Astrocyte (in vitro differentiated cells and primary cell): ENCODE results near the gene C1GALT1C1L. TPM values are rescaled to one million over a fixed set of nuclear protein-coding genes. Genes with fewer than 3 reads are reported as not detected.

Experiments
- DNase-seq: peaks from one replicate; pipeline ENCODE4 v3.0.0-alpha.2; 2010; ENCODE audit warnings: low read depth
- FAIRE-seq: peaks from 2 replicates; lab custom pipeline; 2011; peaks lifted over from hg19 to GRCh38; lab: Jason Lieb, UNC
- H2AFZ ChIP-seq: 2 replicates; pipeline ENCODE4 v1.6.0; 2012; ENCODE audit warnings: low read depth, low read length, inconsistent platforms
- H3K27ac ChIP-seq: 2 replicates; pipeline ENCODE4 v1.5.1; 2011; ENCODE audit warnings: low read depth, low read length, inconsistent platforms
- H3K27me3 ChIP-seq: 2 replicates; pipeline ENCODE4 v1.6.0; 2011; ENCODE audit warnings: low read length, inconsistent platforms; ENCODE audit not compliant: insufficient read depth
- H3K36me3 ChIP-seq: 2 replicates; pipeline ENCODE4 v1.5.1; 2011; ENCODE audit warnings: low read length, inconsistent platforms; ENCODE audit not compliant: insufficient read depth
- H3K4me1 ChIP-seq: 2 replicates; pipeline ENCODE4 v1.5.1; 2011; ENCODE audit warnings: low read length, inconsistent platforms; ENCODE audit not compliant: insufficient read depth
- H3K4me2 ChIP-seq: 2 replicates; pipeline ENCODE4 v1.6.0; 2012; ENCODE audit warnings: low read length, inconsistent platforms
- H3K4me3 ChIP-seq: 2 replicates; pipeline ENCODE4 v1.5.1; 2011; ENCODE audit warnings: low read depth, mild to moderate bottlenecking, low read length, inconsistent platforms; ENCODE audit not compliant: insufficient read depth
- H3K79me2 ChIP-seq: 2 replicates; pipeline ENCODE4 v1.6.0; 2012; ENCODE audit warnings: mild to moderate bottlenecking, low read length, inconsistent platforms; ENCODE audit not compliant: insufficient read depth
- H3K9ac ChIP-seq: 2 replicates; pipeline ENCODE4 v1.6.0; 2012; ENCODE audit warnings: mild to moderate bottlenecking, low read length, inconsistent platforms
- H3K9me3 ChIP-seq: 2 replicates; pipeline ENCODE4 v1.5.1; 2012; ENCODE audit warnings: low read depth, mild to moderate bottlenecking, low read length, inconsistent platforms; ENCODE audit not compliant: insufficient read depth
- H4K20me1 ChIP-seq: 2 replicates; pipeline ENCODE4 v1.6.0; 2012; ENCODE audit warnings: low read length, inconsistent platforms; ENCODE audit not compliant: insufficient read depth
- H3K27ac Mint-ChIP-seq: one replicate; pipeline ENCODE4 v1.8.0; 2021; ENCODE audit warnings: mild to moderate bottlenecking, mixed read lengths; ENCODE audit not compliant: unreplicated experiment
- H3K27me3 Mint-ChIP-seq: one replicate; pipeline ENCODE4 v1.8.0; 2021; ENCODE audit warnings: low read depth, mixed read lengths; ENCODE audit not compliant: unreplicated experiment
- H3K36me3 Mint-ChIP-seq: one replicate; pipeline ENCODE4 v1.8.0; 2021; ENCODE audit warnings: low read depth, mixed read lengths; ENCODE audit not compliant: unreplicated experiment
- H3K4me1 Mint-ChIP-seq: one replicate; pipeline ENCODE4 v1.8.0; 2021; ENCODE audit warnings: low read depth, mixed read lengths; ENCODE audit not compliant: unreplicated experiment
- H3K4me3 Mint-ChIP-seq: one replicate; pipeline ENCODE4 v1.8.0; 2021; ENCODE audit warnings: mild to moderate bottlenecking, moderate library complexity, mixed read lengths; ENCODE audit not compliant: unreplicated experiment
- H3K9me3 Mint-ChIP-seq: one replicate; pipeline ENCODE4 v1.8.0; 2021; ENCODE audit warnings: mild to moderate bottlenecking, mixed read lengths; ENCODE audit not compliant: unreplicated experiment
- EZH2 ChIP-seq: IDR thresholded peaks from 2 replicates; pipeline ENCODE4 v1.6.1; 2012; ENCODE audit warnings: mild to moderate bottlenecking, low read length, inconsistent platforms; ENCODE audit not compliant: insufficient read depth
- total RNA-seq: library from RNA; stranded (reverse); gene quantifications from 2 replicates; pipeline ENCODE4 v1.2.1, GENCODE V29; 2021
- TF ChIP-seq, protein P1 (sequence below): IDR thresholded peaks from 2 replicates; pipeline ENCODE4 v1.5.1; 2011; ENCODE audit warnings: low read depth, mild to moderate bottlenecking, inconsistent platforms, low read length, moderate library complexity; ENCODE audit not compliant: insufficient read depth

The C1GALT1C1L gene
- total RNA-seq, 1 donor from 2014 or later = not detected

DNA sequence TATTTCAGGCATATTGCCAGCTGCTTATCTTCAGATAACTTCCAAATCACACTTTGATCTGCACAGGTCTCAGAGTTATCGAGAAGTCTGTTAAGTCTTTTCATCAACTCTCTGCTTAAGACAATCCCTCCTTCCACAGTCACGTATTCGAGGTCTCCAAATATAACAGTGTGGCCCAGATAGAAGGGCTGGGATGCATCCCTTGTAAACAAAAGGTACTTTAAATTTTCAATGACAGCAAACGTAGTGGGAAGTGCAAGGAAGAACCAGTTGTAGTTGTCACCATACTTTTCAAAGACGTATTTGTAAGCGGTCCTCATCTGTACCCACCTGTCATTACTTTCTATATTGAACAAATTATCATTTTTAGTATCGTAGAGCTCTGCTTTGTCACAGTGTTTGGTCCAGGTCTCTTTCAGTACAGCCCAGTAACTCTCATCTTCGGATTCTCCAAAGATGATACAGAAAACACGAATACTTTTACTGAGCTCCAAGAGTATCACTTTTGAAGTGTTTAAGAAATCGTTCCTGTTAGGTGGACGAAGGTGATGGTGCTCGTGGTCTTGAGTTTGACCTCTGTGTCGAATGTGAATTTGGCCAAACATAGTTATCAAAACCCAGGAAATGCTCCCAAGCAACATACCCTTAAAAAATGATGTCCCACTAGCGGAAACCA lies 445 bp downstream of the C1GALT1C1L start:
- Histone ChIP-seq H3K9ac (peak overlapping the region; percentile 50), H3K79me2 (no peaks in the 10 kb centered on the region), H3K9me3 (no peaks in the 10 kb centered on the region), H3K27me3 (no peaks in the 10 kb centered on the region), H3K36me3 (no peaks in the 10 kb centered on the region), H3K4me1 (no peaks in the 10 kb centered on the region), H3K4me3 (peak overlapping the region; percentile 47), H3K27ac (no peak overlapping the region), H3K4me2 (peak overlapping the region; percentile 84), H2AFZ (peak overlapping the region; percentile 67), H4K20me1 (no peaks in the 10 kb centered on the region)
- H3K27me3 Mint-ChIP-seq = no peaks in the 10 kb centered on the region
- H3K4me1 Mint-ChIP-seq = no peaks in the 10 kb centered on the region
- no peak for TF ChIP-seq EZH2
- TF ChIP-seq, protein P1, sequence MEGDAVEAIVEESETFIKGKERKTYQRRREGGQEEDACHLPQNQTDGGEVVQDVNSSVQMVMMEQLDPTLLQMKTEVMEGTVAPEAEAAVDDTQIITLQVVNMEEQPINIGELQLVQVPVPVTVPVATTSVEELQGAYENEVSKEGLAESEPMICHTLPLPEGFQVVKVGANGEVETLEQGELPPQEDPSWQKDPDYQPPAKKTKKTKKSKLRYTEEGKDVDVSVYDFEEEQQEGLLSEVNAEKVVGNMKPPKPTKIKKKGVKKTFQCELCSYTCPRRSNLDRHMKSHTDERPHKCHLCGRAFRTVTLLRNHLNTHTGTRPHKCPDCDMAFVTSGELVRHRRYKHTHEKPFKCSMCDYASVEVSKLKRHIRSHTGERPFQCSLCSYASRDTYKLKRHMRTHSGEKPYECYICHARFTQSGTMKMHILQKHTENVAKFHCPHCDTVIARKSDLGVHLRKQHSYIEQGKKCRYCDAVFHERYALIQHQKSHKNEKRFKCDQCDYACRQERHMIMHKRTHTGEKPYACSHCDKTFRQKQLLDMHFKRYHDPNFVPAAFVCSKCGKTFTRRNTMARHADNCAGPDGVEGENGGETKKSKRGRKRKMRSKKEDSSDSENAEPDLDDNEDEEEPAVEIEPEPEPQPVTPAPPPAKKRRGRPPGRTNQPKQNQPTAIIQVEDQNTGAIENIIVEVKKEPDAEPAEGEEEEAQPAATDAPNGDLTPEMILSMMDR = no peak
- H3K4me3 Mint-ChIP-seq = no peak overlapping the region
- no peaks in the 10 kb centered on the region for H3K36me3 Mint-ChIP-seq
- H3K9me3 Mint-ChIP-seq = peaks cover 3% of the 10 kb centered on the region
- DNase-seq (no peak), FAIRE-seq (peak; percentile 45)
- H3K27ac Mint-ChIP-seq = no peak overlapping the region

DNA sequence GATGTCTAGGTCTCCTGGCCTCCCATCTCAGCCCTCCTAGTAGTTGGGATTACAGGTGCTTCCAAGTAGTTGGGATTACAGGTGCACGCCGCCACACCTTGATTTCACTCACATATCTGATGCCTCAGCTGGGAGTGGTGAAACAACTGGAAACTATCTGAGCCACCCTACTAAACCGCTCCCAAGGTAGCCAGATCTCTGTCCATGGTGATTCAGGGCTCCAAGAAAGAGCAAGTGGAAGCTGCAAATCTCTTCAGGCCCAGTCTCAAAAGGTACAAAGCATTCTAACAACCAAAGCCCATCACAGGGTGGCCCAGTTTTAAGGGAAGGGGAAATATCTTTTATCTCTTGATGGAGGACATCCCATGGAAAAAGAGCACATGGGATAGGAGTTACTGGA lies 19.0 kb downstream of the C1GALT1C1L start:
- no peak overlapping the region for H3K4me3 Mint-ChIP-seq
- Histone ChIP-seq H3K36me3 (no peaks in the 10 kb centered on the region), H4K20me1 (no peaks in the 10 kb centered on the region), H3K9me3 (no peaks in the 10 kb centered on the region), H3K4me1 (no peaks in the 10 kb centered on the region), H2AFZ (no peak overlapping the region), H3K27me3 (no peaks in the 10 kb centered on the region), H3K9ac (no peak overlapping the region), H3K4me2 (no peak overlapping the region), H3K4me3 (no peak overlapping the region), H3K79me2 (no peaks in the 10 kb centered on the region), H3K27ac (no peak overlapping the region)
- TF ChIP-seq EZH2 = no peak
- TF ChIP-seq, protein P1 = no peak
- H3K27ac Mint-ChIP-seq = no peak overlapping the region
- DNase-seq (no peak), FAIRE-seq (no peak)
- no peaks in the 10 kb centered on the region for H3K9me3 Mint-ChIP-seq
- H3K27me3 Mint-ChIP-seq = no peaks in the 10 kb centered on the region
- no peaks in the 10 kb centered on the region for H3K36me3 Mint-ChIP-seq
- no peaks in the 10 kb centered on the region for H3K4me1 Mint-ChIP-seq

DNA sequence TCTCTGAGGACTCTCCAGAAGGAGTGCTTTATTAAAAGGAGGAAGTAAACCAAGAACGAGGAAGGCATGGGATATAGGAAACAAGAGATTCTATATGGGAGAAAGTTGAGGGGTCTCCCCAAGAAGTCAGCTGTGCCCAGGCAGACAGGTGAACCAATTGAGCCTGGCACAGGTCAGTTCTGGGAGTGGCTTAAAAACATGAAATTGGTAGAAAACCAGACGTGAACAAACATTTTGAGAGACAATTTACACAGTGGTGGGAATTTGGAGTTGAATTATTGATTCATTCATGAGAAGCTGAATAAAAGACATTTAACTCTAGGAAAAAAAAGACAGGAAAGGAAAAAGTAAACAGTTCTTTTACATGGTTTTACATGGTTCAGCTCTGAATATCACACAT lies 22.7 kb downstream of the C1GALT1C1L start:
- Histone ChIP-seq H3K4me2 (no peak overlapping the region), H3K4me1 (no peaks in the 10 kb centered on the region), H3K4me3 (no peak overlapping the region), H3K9ac (no peak overlapping the region), H3K9me3 (no peaks in the 10 kb centered on the region), H4K20me1 (no peaks in the 10 kb centered on the region), H3K27ac (no peak overlapping the region), H3K79me2 (no peaks in the 10 kb centered on the region), H2AFZ (no peak overlapping the region), H3K36me3 (no peaks in the 10 kb centered on the region), H3K27me3 (no peaks in the 10 kb centered on the region)
- no peaks in the 10 kb centered on the region for H3K9me3 Mint-ChIP-seq
- H3K36me3 Mint-ChIP-seq = no peaks in the 10 kb centered on the region
- H3K4me3 Mint-ChIP-seq = no peak overlapping the region
- FAIRE-seq (no peak), DNase-seq (no peak)
- no peaks in the 10 kb centered on the region for H3K27me3 Mint-ChIP-seq
- H3K4me1 Mint-ChIP-seq = peaks cover 9% of the 10 kb centered on the region
- H3K27ac Mint-ChIP-seq = no peak overlapping the region
- TF ChIP-seq EZH2 = no peak
- TF ChIP-seq, protein P1 = no peak
